ENCODE results near the gene TMEM63C. TPM values are rescaled to one million over a fixed set of nuclear protein-coding genes. Genes with fewer than 3 reads are reported as not detected.

TMEM63C gene
- total RNA-seq, 1 experiment from 2014 or later, result 5.4 TPM

DNA sequence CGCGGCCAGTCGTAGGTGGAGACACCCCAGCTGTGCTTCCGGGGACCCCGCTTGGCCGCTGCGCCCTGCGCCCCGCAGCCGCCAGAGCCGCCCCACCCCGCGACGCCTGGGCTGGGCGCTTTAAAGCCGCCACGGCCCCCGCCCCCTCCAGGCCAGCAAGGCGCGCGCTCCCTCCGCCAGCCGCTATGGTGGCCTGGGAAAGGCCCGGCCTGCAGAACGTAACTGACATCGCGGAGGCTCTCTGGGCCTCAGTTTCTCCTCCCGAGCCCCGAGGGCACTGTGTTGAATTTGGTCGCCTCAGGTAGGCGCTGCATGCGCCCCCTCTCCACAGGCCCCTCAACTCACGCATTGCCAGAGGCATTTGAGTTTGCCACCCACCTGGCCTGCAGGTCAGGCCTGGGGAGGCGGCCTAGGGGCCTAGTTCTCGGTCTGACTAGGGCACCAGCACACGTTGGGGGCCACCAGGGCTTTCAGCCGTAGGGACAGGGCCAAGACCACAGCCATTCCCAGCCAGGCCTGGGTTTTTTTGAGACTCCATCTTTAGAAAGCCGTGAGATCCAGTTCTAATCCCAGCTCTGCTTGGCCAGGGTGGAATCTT is 89.6 kb downstream of the TMEM63C start, which contains the start of gene NGB:
NGB (minus strand) TSS at position 94 of the 598 bp plus-strand sequence. CDS start 269 bp downstream, outside the sequence.
- no peak for DNase-seq
- Histone ChIP-seq H3K9me3 (ENCODE audit: low read length) (peaks cover 6% of the 10 kb centered on the region; the same call in 1 of the 2 replicates), H3K27ac (ENCODE audit: low read length) (no peak within 1 kb of the TSS), H3K4me3 (ENCODE audit: low read length) (no peak within 1 kb of the TSS), H3K9me2 (replicated peaks; ENCODE audit: low read length) (no peaks in the 10 kb centered on the region), H3K36me3 (ENCODE audit: low read depth, low read length) (no peaks in the 10 kb centered on the region), H3K4me1 (ENCODE audit: insufficient read depth, low read length) (no peaks in the 10 kb centered on the region), H3K79me2 (ENCODE audit: low read length) (no peaks in the 10 kb centered on the region), H2AFZ (ENCODE audit: low read length) (no peak within 1 kb of the TSS), H4K20me1 (ENCODE audit: low read length) (no peaks in the 10 kb centered on the region), H3F3A (ENCODE audit: low read length, unreplicated experiment) (no peaks in the 10 kb centered on the region), H3K4me2 (ENCODE audit: low read length) (no peak within 1 kb of the TSS), H3K9ac (ENCODE audit: low read length) (no peak within 1 kb of the TSS), H3K27me3 (ENCODE audit: low read length) (peaks cover 8% of the 10 kb centered on the region; the same call in 1 of the 2 replicates)
- ChIA-PET POLR2A (ENCODE audit: unreplicated experiment) (no interaction called here), CTCF (no interaction called here)
- TF ChIP-seq, protein P1, sequence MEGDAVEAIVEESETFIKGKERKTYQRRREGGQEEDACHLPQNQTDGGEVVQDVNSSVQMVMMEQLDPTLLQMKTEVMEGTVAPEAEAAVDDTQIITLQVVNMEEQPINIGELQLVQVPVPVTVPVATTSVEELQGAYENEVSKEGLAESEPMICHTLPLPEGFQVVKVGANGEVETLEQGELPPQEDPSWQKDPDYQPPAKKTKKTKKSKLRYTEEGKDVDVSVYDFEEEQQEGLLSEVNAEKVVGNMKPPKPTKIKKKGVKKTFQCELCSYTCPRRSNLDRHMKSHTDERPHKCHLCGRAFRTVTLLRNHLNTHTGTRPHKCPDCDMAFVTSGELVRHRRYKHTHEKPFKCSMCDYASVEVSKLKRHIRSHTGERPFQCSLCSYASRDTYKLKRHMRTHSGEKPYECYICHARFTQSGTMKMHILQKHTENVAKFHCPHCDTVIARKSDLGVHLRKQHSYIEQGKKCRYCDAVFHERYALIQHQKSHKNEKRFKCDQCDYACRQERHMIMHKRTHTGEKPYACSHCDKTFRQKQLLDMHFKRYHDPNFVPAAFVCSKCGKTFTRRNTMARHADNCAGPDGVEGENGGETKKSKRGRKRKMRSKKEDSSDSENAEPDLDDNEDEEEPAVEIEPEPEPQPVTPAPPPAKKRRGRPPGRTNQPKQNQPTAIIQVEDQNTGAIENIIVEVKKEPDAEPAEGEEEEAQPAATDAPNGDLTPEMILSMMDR (conservative IDR thresholded peaks at IDR 0.05; ENCODE audit: low read depth, low read length), result no peak
- no peak for TF ChIP-seq EZH2phosphoT487 (IDR thresholded peaks at IDR 0.05; ENCODE audit: borderline replicate concordance, low read length)
- TF ChIP-seq EZH2 (IDR thresholded peaks at IDR 0.05; ENCODE audit: low read length, unreplicated experiment), result no peak
- intact Hi-C loops (cut with micrococcal nuclease), result no loop called here
- no peak for ATAC-seq
- BruUV-seq (replicated peaks), result no TSS peak

DNA sequence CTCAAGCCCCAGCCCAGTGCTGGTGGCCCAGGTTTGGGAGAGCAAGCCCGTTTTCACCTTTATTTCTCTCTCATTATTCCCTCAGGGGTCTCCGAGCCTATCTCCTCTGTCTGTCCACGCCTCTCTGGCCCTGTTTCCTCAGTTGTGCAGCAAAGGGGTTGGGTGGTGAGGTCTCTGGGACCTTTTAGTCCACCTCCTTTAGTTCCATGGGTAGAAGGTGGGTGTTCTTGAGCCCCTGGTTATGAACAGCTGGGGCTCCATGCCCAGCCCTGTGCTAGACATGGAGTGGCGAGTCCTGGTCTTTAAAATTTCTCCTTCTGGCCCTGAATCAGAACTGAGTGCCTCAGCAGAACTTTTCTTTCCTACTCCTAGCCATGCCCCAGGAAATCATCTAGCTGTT is 90.7 kb downstream of the TMEM63C start:
- intact Hi-C loops (cut with micrococcal nuclease), result no loop called here
- DNase-seq (no peak), ATAC-seq (no peak)
- H3K79me2 ChIP-seq (ENCODE audit: low read length), result no peaks in the 10 kb centered on the region
- H4K20me1 ChIP-seq (ENCODE audit: low read length), result no peaks in the 10 kb centered on the region
- CTCF ChIA-PET, result no interaction called here
- peaks cover 8% of the 10 kb centered on the region; the same call in 1 of the 2 replicates for H3K27me3 ChIP-seq (ENCODE audit: low read length)
- H3K9me2 ChIP-seq (replicated peaks; ENCODE audit: low read length), result no peaks in the 10 kb centered on the region
- H3K4me1 ChIP-seq (ENCODE audit: insufficient read depth, low read length), result no peaks in the 10 kb centered on the region
- peaks cover 7% of the 10 kb centered on the region; the same call in 1 of the 2 replicates for H3K36me3 ChIP-seq (ENCODE audit: low read depth, low read length)
- H3K4me2 ChIP-seq (ENCODE audit: low read length), result no peak overlapping the region
- no peak for TF ChIP-seq EZH2 (IDR thresholded peaks at IDR 0.05; ENCODE audit: low read length, unreplicated experiment)
- TF ChIP-seq, protein P1 (conservative IDR thresholded peaks at IDR 0.05; ENCODE audit: low read depth, low read length), result no peak
- TF ChIP-seq EZH2phosphoT487 (IDR thresholded peaks at IDR 0.05; ENCODE audit: borderline replicate concordance, low read length), result no peak
- peaks cover 6% of the 10 kb centered on the region; the same call in 1 of the 2 replicates for H3K9me3 ChIP-seq (ENCODE audit: low read length)
- no peak overlapping the region for H3K4me3 ChIP-seq (ENCODE audit: low read length)
- H3F3A ChIP-seq (ENCODE audit: low read length, unreplicated experiment), result no peaks in the 10 kb centered on the region
- POLR2A ChIA-PET (ENCODE audit: unreplicated experiment), result no interaction called here
- H3K9ac ChIP-seq (ENCODE audit: low read length), result no peak overlapping the region
- no peak overlapping the region for H3K27ac ChIP-seq (ENCODE audit: low read length)
- no TSS peak for BruUV-seq (replicated peaks)
- no peak overlapping the region for H2AFZ ChIP-seq (ENCODE audit: low read length)

DNA sequence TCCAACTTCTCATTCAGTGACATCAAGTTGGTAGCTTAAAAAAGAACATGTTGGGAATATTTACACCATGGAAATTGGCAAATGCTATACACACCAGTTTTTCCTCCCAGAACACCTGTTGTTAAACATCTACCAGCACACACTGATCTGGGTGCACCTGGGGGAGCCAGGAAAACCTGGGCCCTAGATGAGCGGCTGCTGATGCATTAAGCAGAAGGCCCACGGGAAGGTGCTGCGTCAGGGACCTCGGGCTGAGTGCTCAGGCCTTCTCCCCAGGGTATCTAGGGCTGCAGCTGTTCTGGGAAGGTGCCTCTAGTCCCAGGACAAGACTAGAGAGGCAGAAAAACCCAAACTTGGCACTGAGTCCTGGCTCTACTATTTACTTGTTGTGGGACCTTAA is 92.2 kb downstream of the TMEM63C start:
- no peaks in the 10 kb centered on the region for H4K20me1 ChIP-seq (ENCODE audit: low read length)
- DNase-seq (no peak), ATAC-seq (no peak)
- TF ChIP-seq EZH2 (IDR thresholded peaks at IDR 0.05; ENCODE audit: low read length, unreplicated experiment) (no peak), EZH2phosphoT487 (IDR thresholded peaks at IDR 0.05; ENCODE audit: borderline replicate concordance, low read length) (no peak)
- TF ChIP-seq, protein P1 (conservative IDR thresholded peaks at IDR 0.05; ENCODE audit: low read depth, low read length), result no peak
- H3K36me3 ChIP-seq (ENCODE audit: low read depth, low read length), result peaks cover 16% of the 10 kb centered on the region; the same call in 1 of the 2 replicates
- no peak overlapping the region for H3K4me3 ChIP-seq (ENCODE audit: low read length)
- H3K27ac ChIP-seq (ENCODE audit: low read length), result no peak overlapping the region
- POLR2A ChIA-PET (ENCODE audit: unreplicated experiment), result no interaction called here
- no peaks in the 10 kb centered on the region for H3F3A ChIP-seq (ENCODE audit: low read length, unreplicated experiment)
- no peaks in the 10 kb centered on the region for H3K4me1 ChIP-seq (ENCODE audit: insufficient read depth, low read length)
- no peaks in the 10 kb centered on the region for H3K79me2 ChIP-seq (ENCODE audit: low read length)
- H3K27me3 ChIP-seq (ENCODE audit: low read length), result peaks cover 8% of the 10 kb centered on the region; the same call in 1 of the 2 replicates
- H3K4me2 ChIP-seq (ENCODE audit: low read length), result no peak overlapping the region
- BruUV-seq (replicated peaks), result no TSS peak
- intact Hi-C loops (cut with micrococcal nuclease), result no loop called here
- CTCF ChIA-PET, result no interaction called here
- no peaks in the 10 kb centered on the region for H3K9me3 ChIP-seq (ENCODE audit: low read length)
- H3K9ac ChIP-seq (ENCODE audit: low read length), result no peak overlapping the region
- H3K9me2 ChIP-seq (replicated peaks; ENCODE audit: low read length), result no peaks in the 10 kb centered on the region
- no peak overlapping the region for H2AFZ ChIP-seq (ENCODE audit: low read length)

Measured in PC-3 (cell line).